GM13976 (cell line): Measurements from ENCODE around the gene TRIP10.
A peak's percentile ranks its signal among the peaks of the same experiment; 100 is the strongest.
"Not testable (repeated sequence)": the region's sequence is repeated elsewhere in the genome, so short reads cannot be mapped to it uniquely, and the experiment has no call there.

ENCODE experiments used
- DNase-seq: peaks from one replicate; pipeline ENCODE4 v3.0.0; 2012; ENCODE audit warnings: low spot score
- CTCF ChIP-seq: IDR thresholded peaks from 2 replicates; pipeline ENCODE4 v1.5.1; 2012; ENCODE audit warnings: borderline replicate concordance, mild to moderate bottlenecking; ENCODE audit not compliant: insufficient read depth; ENCODE audit errors: extremely low read depth, missing control alignments, control extremely low read depth
- in situ Hi-C: fragments of 300-500 bp; cut with MboI; formaldehyde crosslinking; loops from one replicate; pipeline ENCODE4 v1.12.0; 2022; ENCODE audit warnings: low sequenced_read_pairs, mixed read lengths, inconsistent platforms; ENCODE audit not compliant: unreplicated experiment

Gene TRIP10

DNA sequence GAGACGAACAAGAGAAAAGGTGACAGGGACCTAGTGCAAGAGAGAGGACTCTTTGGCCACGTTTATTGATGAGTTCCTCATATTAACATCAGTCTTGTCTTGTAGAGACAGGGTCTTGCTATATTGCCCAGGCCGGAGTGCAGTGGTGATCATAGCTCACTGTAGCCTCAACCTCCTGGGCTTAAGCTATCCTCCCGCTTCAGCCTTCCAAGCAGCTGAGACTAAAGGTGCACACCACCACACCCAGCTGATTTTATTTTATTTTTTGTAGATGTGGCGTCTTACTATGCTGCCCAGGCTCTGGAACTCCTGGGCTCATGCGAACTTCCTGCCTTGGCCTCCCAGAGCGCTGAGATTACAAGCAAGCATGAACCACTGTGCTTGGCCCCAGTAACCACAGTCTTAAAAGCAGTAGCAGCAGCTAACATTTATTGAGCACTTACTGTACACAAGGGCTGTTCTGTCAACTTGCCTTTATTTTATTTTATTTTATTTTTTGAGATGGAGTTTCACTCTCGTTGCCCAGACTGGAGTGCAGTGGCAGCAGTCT is 28.8 kb downstream of the TRIP10 start:
- DNase-seq: no peak
- TF ChIP-seq CTCF: no peak
- in situ Hi-C loops: no loop called here

- TF ChIP-seq CTCF: no peak
- DNase-seq: peak; percentile 32
- in situ Hi-C loops: no loop called here
Observed at GRCh38 chr19:6769006-6769619, 29.6 kb downstream of the TRIP10 start.

- DNase-seq, in situ Hi-C loops: not testable (repeated sequence)
Observed at GRCh38 chr19:6771648-6772027, 32.2 kb downstream of the TRIP10 start.

- peak; percentile 53 for TF ChIP-seq CTCF
- in situ Hi-C loops: no loop called here
- peak; percentile 95 for DNase-seq
Observed at GRCh38 chr19:6772028-6772865, 32.8 kb downstream of the TRIP10 start, which contains the start of gene VAV1. Gene VAV1, plus strand, starts transcription at chr19:6772708. Its CDS starts 100 bp downstream, at chr19:6772808.

- no peak for DNase-seq
- no peak for TF ChIP-seq CTCF
- in situ Hi-C loops: no loop called here
Observed at GRCh38 chr19:6772866-6773322, 33.4 kb downstream of the TRIP10 start.

GRCh38 chr19:6773323-6773931 is 33.9 kb downstream of the TRIP10 start:
- in situ Hi-C loops: no loop called here
- TF ChIP-seq CTCF: no peak
- peak; percentile 72 for DNase-seq
